Measurements from ENCODE around the gene AGBL1.

Gene AGBL1

DNA sequence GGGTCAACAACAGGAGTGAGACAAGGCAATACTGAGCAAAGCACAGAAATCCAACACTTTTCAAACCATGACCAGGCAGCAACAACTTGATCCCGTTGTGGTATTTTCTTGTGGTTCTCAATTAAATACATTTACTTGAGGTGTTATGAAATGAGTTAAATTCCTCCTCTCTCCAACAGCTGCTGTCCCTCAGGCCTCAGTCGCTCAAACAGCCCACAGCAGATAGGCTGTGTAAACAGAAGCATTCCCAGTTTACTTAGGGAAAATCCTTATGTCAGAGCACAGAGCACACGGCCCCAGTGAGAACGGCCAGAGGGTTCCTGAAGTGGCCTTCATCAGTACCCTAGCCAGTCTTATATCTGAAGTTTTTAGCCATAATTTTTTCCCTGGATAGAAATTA, 359.9 kb downstream of the AGBL1 start:
- TF ChIP-seq ZBTB7A (IDR thresholded peaks at IDR 0.05; ENCODE audit: low read depth) (no peak), USF1 (IDR thresholded peaks at IDR 0.05) (no peak), TCF12 (IDR thresholded peaks at IDR 0.05; ENCODE audit: low read depth) (no peak), CREB1 (IDR thresholded peaks at IDR 0.05; ENCODE audit: low read depth) (no peak), EGR1 (IDR thresholded peaks at IDR 0.05) (no peak)
- TF ChIP-seq, protein P1, sequence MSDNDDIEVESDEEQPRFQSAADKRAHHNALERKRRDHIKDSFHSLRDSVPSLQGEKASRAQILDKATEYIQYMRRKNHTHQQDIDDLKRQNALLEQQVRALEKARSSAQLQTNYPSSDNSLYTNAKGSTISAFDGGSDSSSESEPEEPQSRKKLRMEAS (IDR thresholded peaks at IDR 0.05) = no peak
- TF ChIP-seq, protein P2, sequence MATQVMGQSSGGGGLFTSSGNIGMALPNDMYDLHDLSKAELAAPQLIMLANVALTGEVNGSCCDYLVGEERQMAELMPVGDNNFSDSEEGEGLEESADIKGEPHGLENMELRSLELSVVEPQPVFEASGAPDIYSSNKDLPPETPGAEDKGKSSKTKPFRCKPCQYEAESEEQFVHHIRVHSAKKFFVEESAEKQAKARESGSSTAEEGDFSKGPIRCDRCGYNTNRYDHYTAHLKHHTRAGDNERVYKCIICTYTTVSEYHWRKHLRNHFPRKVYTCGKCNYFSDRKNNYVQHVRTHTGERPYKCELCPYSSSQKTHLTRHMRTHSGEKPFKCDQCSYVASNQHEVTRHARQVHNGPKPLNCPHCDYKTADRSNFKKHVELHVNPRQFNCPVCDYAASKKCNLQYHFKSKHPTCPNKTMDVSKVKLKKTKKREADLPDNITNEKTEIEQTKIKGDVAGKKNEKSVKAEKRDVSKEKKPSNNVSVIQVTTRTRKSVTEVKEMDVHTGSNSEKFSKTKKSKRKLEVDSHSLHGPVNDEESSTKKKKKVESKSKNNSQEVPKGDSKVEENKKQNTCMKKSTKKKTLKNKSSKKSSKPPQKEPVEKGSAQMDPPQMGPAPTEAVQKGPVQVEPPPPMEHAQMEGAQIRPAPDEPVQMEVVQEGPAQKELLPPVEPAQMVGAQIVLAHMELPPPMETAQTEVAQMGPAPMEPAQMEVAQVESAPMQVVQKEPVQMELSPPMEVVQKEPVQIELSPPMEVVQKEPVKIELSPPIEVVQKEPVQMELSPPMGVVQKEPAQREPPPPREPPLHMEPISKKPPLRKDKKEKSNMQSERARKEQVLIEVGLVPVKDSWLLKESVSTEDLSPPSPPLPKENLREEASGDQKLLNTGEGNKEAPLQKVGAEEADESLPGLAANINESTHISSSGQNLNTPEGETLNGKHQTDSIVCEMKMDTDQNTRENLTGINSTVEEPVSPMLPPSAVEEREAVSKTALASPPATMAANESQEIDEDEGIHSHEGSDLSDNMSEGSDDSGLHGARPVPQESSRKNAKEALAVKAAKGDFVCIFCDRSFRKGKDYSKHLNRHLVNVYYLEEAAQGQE (IDR thresholded peaks at IDR 0.05; ENCODE audit: low read depth) = no peak

DNA sequence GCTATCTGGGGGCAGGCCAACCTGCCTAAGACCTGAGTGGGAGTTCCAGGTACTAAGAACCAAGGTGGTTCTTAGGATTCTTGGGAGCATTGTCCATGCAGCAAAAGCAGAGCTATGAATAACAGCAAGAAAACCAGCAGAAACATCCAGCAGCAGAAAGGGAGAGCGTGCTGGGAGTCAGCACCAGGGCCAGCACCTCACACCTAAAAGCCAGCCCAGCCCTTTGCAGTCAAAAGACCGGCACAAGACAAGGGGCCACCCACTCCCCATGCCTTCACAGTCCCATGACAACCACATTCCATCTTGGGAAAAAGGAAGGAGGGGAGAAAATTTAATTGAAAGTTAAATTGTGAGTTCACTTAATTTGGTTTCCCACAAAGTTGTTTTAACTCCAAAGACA, 364.9 kb downstream of the AGBL1 start:
- TF ChIP-seq EP300 (IDR thresholded peaks at IDR 0.05; ENCODE audit: borderline replicate concordance) = no peak
- TF ChIP-seq CEBPB (IDR thresholded peaks at IDR 0.05) = no peak
- TF ChIP-seq, protein P1 (IDR thresholded peaks at IDR 0.05) = no peak
- TF ChIP-seq TEAD4 (IDR thresholded peaks at IDR 0.05) = no peak
- no peak for TF ChIP-seq NFIC (IDR thresholded peaks at IDR 0.05)
- no peak for TF ChIP-seq EGR1 (IDR thresholded peaks at IDR 0.05)
- TF ChIP-seq, protein P2 (IDR thresholded peaks at IDR 0.05; ENCODE audit: low read depth) = peak; percentile 76
- no peak for TF ChIP-seq ZBTB7A (IDR thresholded peaks at IDR 0.05; ENCODE audit: low read depth)

- no peak for TF ChIP-seq FOXM1 (IDR thresholded peaks at IDR 0.05; ENCODE audit: borderline replicate concordance, low read depth)
- TF ChIP-seq CEBPB (IDR thresholded peaks at IDR 0.05) = no peak
- no peak for TF ChIP-seq USF1 (IDR thresholded peaks at IDR 0.05)
- no peak for TF ChIP-seq TEAD4 (IDR thresholded peaks at IDR 0.05)
- TF ChIP-seq, protein P1 (IDR thresholded peaks at IDR 0.05) = no peak
- TF ChIP-seq YY1 (IDR thresholded peaks at IDR 0.05; ENCODE audit: low read depth) = no peak
- no peak for TF ChIP-seq ZBTB7A (IDR thresholded peaks at IDR 0.05; ENCODE audit: low read depth)
- no peak for TF ChIP-seq RAD21 (IDR thresholded peaks at IDR 0.05; ENCODE audit: low read depth)
- TF ChIP-seq TAF1 (IDR thresholded peaks at IDR 0.05; ENCODE audit: low read depth) = no peak
- TF ChIP-seq EGR1 (IDR thresholded peaks at IDR 0.05) = no peak
- no peak for TF ChIP-seq CREB1 (IDR thresholded peaks at IDR 0.05; ENCODE audit: low read depth)
- TF ChIP-seq, protein P2 (IDR thresholded peaks at IDR 0.05; ENCODE audit: low read depth) = no peak
- no peak for TF ChIP-seq EP300 (IDR thresholded peaks at IDR 0.05; ENCODE audit: borderline replicate concordance)
- no peak for TF ChIP-seq TCF12 (IDR thresholded peaks at IDR 0.05; ENCODE audit: low read depth)
- TF ChIP-seq NFIC (IDR thresholded peaks at IDR 0.05) = no peak
These were observed 366.0 kb downstream of the AGBL1 start for GRCh38 chr15:86445579-86446252.

DNA sequence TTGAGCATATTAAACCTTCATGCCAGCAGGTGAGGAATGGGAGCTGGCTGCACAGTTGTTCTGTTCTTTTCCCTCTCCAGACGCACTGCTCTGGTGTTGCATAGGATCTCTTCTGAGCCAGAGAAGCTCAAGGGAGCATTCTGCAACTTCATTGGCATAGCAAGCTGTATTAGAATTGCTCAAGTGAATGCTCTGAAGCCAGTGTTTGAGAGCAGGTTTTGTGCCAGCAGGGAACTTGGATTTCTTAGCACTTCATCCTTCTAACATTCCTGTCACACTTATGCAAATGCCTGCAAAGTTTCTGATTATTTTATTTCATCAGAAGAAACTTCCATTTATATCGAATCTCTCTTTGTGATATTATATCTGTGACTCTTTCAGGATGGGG, 366.6 kb downstream of the AGBL1 start:
- TF ChIP-seq FOXM1 (IDR thresholded peaks at IDR 0.05; ENCODE audit: borderline replicate concordance, low read depth) = no peak
- TF ChIP-seq NFIC (IDR thresholded peaks at IDR 0.05) = no peak
- TF ChIP-seq RAD21 (IDR thresholded peaks at IDR 0.05; ENCODE audit: low read depth) = no peak
- TF ChIP-seq TAF1 (IDR thresholded peaks at IDR 0.05; ENCODE audit: low read depth) = no peak
- TF ChIP-seq, protein P2 (IDR thresholded peaks at IDR 0.05; ENCODE audit: low read depth) = no peak
- TF ChIP-seq TEAD4 (IDR thresholded peaks at IDR 0.05) = no peak
- TF ChIP-seq CREB1 (IDR thresholded peaks at IDR 0.05; ENCODE audit: low read depth) = no peak
- TF ChIP-seq ZBTB7A (IDR thresholded peaks at IDR 0.05; ENCODE audit: low read depth) = no peak
- TF ChIP-seq CEBPB (IDR thresholded peaks at IDR 0.05) = no peak

All from Ishikawa (cell line).